IMR-90 (cell line): ENCODE results near the gene HYOU1. TPM values are rescaled to one million over a fixed set of nuclear protein-coding genes. Genes with fewer than 3 reads are reported as not detected.
A peak's percentile ranks its signal among the peaks of the same experiment; 100 is the strongest.

Experiments used
- ATAC-seq: fragments of 200-7000 bp; cut with Tn5 transposase; 2 replicates; pipeline ENCODE4 v1.9.1; 2020; ENCODE audit warnings: low read depth, mild to moderate bottlenecking, moderate library complexity
- BruUV-seq: library from RNA; stranded (reverse); fragments of 400-500 nt; replicated peaks from 2 replicates; lab custom pipeline; 2021; lab: Mats Ljungman, UMichigan
- CTCF ChIA-PET: fragments of 300-600 bp; formaldehyde crosslinking; extraction: SDS; loops from one replicate; lab custom pipeline; 2021; ENCODE audit warnings: antibody characterized with exemption; lab: Yijun Ruan, JAX
- POLR2A ChIA-PET: fragments of 300-600 bp; sonication (Branson Sonifier 250); formaldehyde crosslinking; loops from one replicate; lab custom pipeline; 2022; ENCODE audit warnings: antibody characterized with exemption; ENCODE audit not compliant: unreplicated experiment; lab: Charles Lee
- DNase-seq: peaks from one replicate; pipeline ENCODE4 v3.0.0; 2013
- H2AFZ ChIP-seq: replicated peaks from 2 replicates; pipeline ENCODE3; 2013; ENCODE audit warnings: low read length, mild to moderate bottlenecking; ENCODE audit not compliant: poor library complexity
- H2AK5ac ChIP-seq: 2 replicates; pipeline ENCODE4 v1.6.1; 2013; ENCODE audit warnings: low read depth, low read length, inconsistent platforms
- H2AK9ac ChIP-seq: replicated peaks from 2 replicates; pipeline ENCODE3; 2013; ENCODE audit warnings: mild to moderate bottlenecking, low read depth, low read length, moderate library complexity; ENCODE audit not compliant: poor library complexity
- H2BK120ac ChIP-seq: 2 replicates; pipeline ENCODE4 v1.6.1; 2013; ENCODE audit warnings: low read depth, low read length, inconsistent platforms
- H2BK15ac ChIP-seq: 3 replicates; pipeline ENCODE4 v1.6.1; 2013; ENCODE audit warnings: low read depth, low read length, inconsistent platforms
- H2BK20ac ChIP-seq: 2 replicates; pipeline ENCODE4 v1.6.1; 2013; ENCODE audit warnings: low read depth, mild to moderate bottlenecking, inconsistent platforms, low read length, moderate library complexity
- H2BK5ac ChIP-seq: 2 replicates; pipeline ENCODE4 v1.6.1; 2013; ENCODE audit warnings: mild to moderate bottlenecking, low read depth, low read length, inconsistent platforms; ENCODE audit not compliant: poor library complexity, severe bottlenecking
- H3K14ac ChIP-seq: replicated peaks from 2 replicates; pipeline ENCODE4 v1.6.1; 2013; ENCODE audit warnings: low read depth, low read length, inconsistent platforms
- H3K18ac ChIP-seq: 2 replicates; pipeline ENCODE4 v1.6.1; 2013; ENCODE audit warnings: low read depth, low read length, control low read depth
- H3K23ac ChIP-seq: 2 replicates; pipeline ENCODE4 v1.6.1; 2013; ENCODE audit warnings: low read depth, low read length, inconsistent platforms
- H3K27ac ChIP-seq: 2 replicates; pipeline ENCODE4 v1.5.1; 2013; ENCODE audit warnings: mild to moderate bottlenecking, control low read depth, low read length; ENCODE audit not compliant: insufficient read depth
- H3K27me3 ChIP-seq: 2 replicates; pipeline ENCODE4 v1.6.1; 2013; ENCODE audit warnings: low read length; ENCODE audit not compliant: control insufficient read depth, insufficient read depth
- H3K36me3 ChIP-seq: 2 replicates; pipeline ENCODE4 v1.6.1; 2013; ENCODE audit warnings: low read length, mixed read lengths; ENCODE audit not compliant: control insufficient read depth, insufficient read depth
- H3K4ac ChIP-seq: 2 replicates; pipeline ENCODE4 v1.6.1; 2013; ENCODE audit warnings: low read depth, low read length, inconsistent platforms
- H3K4me1 ChIP-seq: 2 replicates; pipeline ENCODE4 v1.6.1; 2013; ENCODE audit warnings: low read length, mixed read lengths; ENCODE audit not compliant: control insufficient read depth, insufficient read depth
- H3K4me2 ChIP-seq: 2 replicates; pipeline ENCODE4 v1.6.1; 2013; ENCODE audit warnings: low read depth, mild to moderate bottlenecking, control low read depth, low read length, moderate library complexity
- H3K4me3 ChIP-seq: 2 replicates; pipeline ENCODE4 v1.5.1; 2013; ENCODE audit warnings: low read depth, mild to moderate bottlenecking, control low read depth, low read length, moderate library complexity; ENCODE audit not compliant: insufficient read depth
- H3K56ac ChIP-seq: 2 replicates; pipeline ENCODE4 v1.6.1; 2013; ENCODE audit warnings: low read length, inconsistent platforms; ENCODE audit not compliant: insufficient read depth; ENCODE audit errors: extremely low read depth
- H3K79me1 ChIP-seq, 2 experiments: 2 replicates each; pipeline ENCODE4 v1.6.1; 2013; ENCODE audit warnings: low read length in 2 of 2, inconsistent platforms in 1 of 2, low read depth in 1 of 2
- H3K9ac ChIP-seq: 2 replicates; pipeline ENCODE4 v1.6.1; 2013; ENCODE audit warnings: low read depth, low read length, control low read depth
- H3K9me1 ChIP-seq: 2 replicates; pipeline ENCODE4 v1.6.1; 2013; ENCODE audit warnings: low read length, inconsistent platforms; ENCODE audit not compliant: insufficient read depth
- H3K9me3 ChIP-seq: 2 replicates; pipeline ENCODE4 v1.6.1; 2013; ENCODE audit warnings: low read length; ENCODE audit not compliant: control insufficient read depth, insufficient read depth
- H4K20me1 ChIP-seq: 2 replicates; pipeline ENCODE4 v1.6.1; 2013; ENCODE audit warnings: low read length, inconsistent platforms; ENCODE audit not compliant: insufficient read depth
- H4K5ac ChIP-seq: 2 replicates; pipeline ENCODE4 v1.6.1; 2013; ENCODE audit warnings: mild to moderate bottlenecking, low read depth, low read length, control low read depth
- H4K8ac ChIP-seq, 2 experiments: 2 replicates each; pipeline ENCODE4 v1.6.1; 2013; ENCODE audit warnings: low read depth in 2 of 2, low read length in 2 of 2, control low read depth in 1 of 2, inconsistent platforms in 1 of 2
- H4K91ac ChIP-seq: 2 replicates; pipeline ENCODE4 v1.6.1; 2013; ENCODE audit warnings: low read depth, low read length, inconsistent platforms; ENCODE audit not compliant: insufficient read depth
- BHLHE40 ChIP-seq: fragments of 150-350 bp; IDR thresholded peaks from 2 replicates; pipeline ENCODE4 v1.6.1; 2016; ENCODE audit warnings: mild to moderate bottlenecking, low read depth, low read length
- CEBPB ChIP-seq: IDR thresholded peaks from 2 replicates; pipeline ENCODE4 v1.6.1; 2012; ENCODE audit warnings: low read depth, low read length, improper control_type of control experiment
- CHD1 ChIP-seq: IDR thresholded peaks from 2 replicates; pipeline ENCODE4 v1.6.1; 2012; ENCODE audit warnings: low read depth, low read length, improper control_type of control experiment
- CTCF ChIP-seq: conservative IDR thresholded peaks from 2 replicates; pipeline ENCODE4 v1.5.1; 2012; ENCODE audit warnings: mild to moderate bottlenecking, low read depth, low read length, improper control_type of control experiment
- FOS ChIP-seq: fragments of 150-350 bp; IDR thresholded peaks from 2 replicates; pipeline ENCODE4 v1.6.1; 2016; ENCODE audit warnings: low read depth, low read length
- MAFK ChIP-seq: IDR thresholded peaks from 2 replicates; pipeline ENCODE4 v1.6.1; 2012; ENCODE audit warnings: low read depth, low read length, improper control_type of control experiment
- MAZ ChIP-seq: IDR thresholded peaks from 2 replicates; pipeline ENCODE4 v1.6.1; 2012; ENCODE audit warnings: low read depth, mild to moderate bottlenecking, low read length, improper control_type of control experiment, moderate library complexity, borderline replicate concordance
- MXI1 ChIP-seq: IDR thresholded peaks from 2 replicates; pipeline ENCODE4 v1.6.1; 2012; ENCODE audit warnings: low read depth, mild to moderate bottlenecking, low read length, moderate library complexity, borderline replicate concordance
- NFE2L2 ChIP-seq: fragments of 150-350 bp; IDR thresholded peaks from 2 replicates; pipeline ENCODE4 v1.6.1; 2016; ENCODE audit warnings: low read depth, mild to moderate bottlenecking, low read length
- POLR2A ChIP-seq: IDR thresholded peaks from 2 replicates; pipeline ENCODE4 v1.6.1; 2012; ENCODE audit warnings: mild to moderate bottlenecking, low read depth, low read length
- RAD21 ChIP-seq: IDR thresholded peaks from 2 replicates; pipeline ENCODE4 v1.6.1; 2012; ENCODE audit warnings: low read length, improper control_type of control experiment
- RCOR1 ChIP-seq: IDR thresholded peaks from 2 replicates; pipeline ENCODE4 v1.6.1; 2012; ENCODE audit warnings: mild to moderate bottlenecking, low read length, improper control_type of control experiment; ENCODE audit not compliant: insufficient replicate concordance
- RFX5 ChIP-seq: IDR thresholded peaks from 2 replicates; pipeline ENCODE4 v1.8.0; 2012; ENCODE audit warnings: low read depth, mild to moderate bottlenecking, low read length, moderate library complexity
- SMC3 ChIP-seq: fragments of 150-350 bp; IDR thresholded peaks from 2 replicates; pipeline ENCODE4 v1.6.1; 2016; ENCODE audit warnings: low read depth, mild to moderate bottlenecking, antibody characterized with exemption, low read length, moderate library complexity
- USF2 ChIP-seq: fragments of 150-350 bp; IDR thresholded peaks from 2 replicates; pipeline ENCODE4 v1.6.1; 2017; ENCODE audit warnings: mild to moderate bottlenecking, antibody characterized with exemption, low read length, low read depth
- WGBS, 2 experiments: methylation state at CpG; one replicate each; pipeline versions ENCODE4 v1.1.5 to v1.1.7; 2013; ENCODE audit warnings: missing lambda C conversion rate in 2 of 2; ENCODE audit not compliant: insufficient read length in 1 of 2; ENCODE audit errors: extremely low coverage in 2 of 2; 5-methylcytosine and 5-hydroxymethylcytosine counted together
- dilution Hi-C: fragments of 300-500 bp; cut with HindIII; formaldehyde crosslinking; loops from one replicate; pipeline ENCODE4 v1.14.3; 2018; ENCODE audit warnings: low sequenced_read_pairs; ENCODE audit not compliant: unreplicated experiment
- in situ Hi-C: fragments of 300-500 bp; cut with MboI; formaldehyde crosslinking; loops from 3 replicates; pipeline ENCODE4 v1.14.3; 2019; ENCODE audit warnings: low sequenced_read_pairs, inconsistent platforms, mixed read lengths
- intact Hi-C: fragments of 100-400 bp; cut with micrococcal nuclease; formaldehyde crosslinking; loops from 2 replicates; pipeline ENCODE4 v1.10.0; 2022
- polyA plus RNA-seq, 3 experiments: library from polyadenylated mRNA; depleted of rRNA; stranded (reverse); fragments of >200 nt; gene quantifications; 2 replicates each; pipeline ENCODE4 v1.2.3, GENCODE V29; 2012; ENCODE audit warnings: low replicate concordance in 1 of 3
- total RNA-seq: library from RNA; depleted of rRNA; stranded (reverse); fragments of >200 nt; gene quantifications from 2 replicates; pipeline ENCODE4 v1.2.3, GENCODE V29; 2012

Gene HYOU1
- total and polyA plus RNA-seq, 2 of the 4 experiments (the other 2 are of a cell fraction), result 117 to 181 TPM

GRCh38 chr11:119067371-119068222, 10.6 kb upstream of the HYOU1 start, which contains the start of gene VPS11:
TSS of gene VPS11 (plus strand) at chr11:119067818. CDS start at chr11:119067824, 6 bp downstream.
- peak within 1 kb of the TSS; percentile 84 for H3K23ac ChIP-seq
- no peak within 1 kb of the TSS for H2BK20ac ChIP-seq
- H3K56ac ChIP-seq, result peak within 1 kb of the TSS; percentile 90
- TSS peak; percentile 68 for BruUV-seq
- peaks cover 21 to 44% of the 10 kb centered on the region in 2 experiments for H3K79me1 ChIP-seq
- no peaks in the 10 kb centered on the region for H3K9me3 ChIP-seq
- no peaks in the 10 kb centered on the region for H3K27me3 ChIP-seq
- peak within 1 kb of the TSS; percentile 42; the same call in 1 of the 3 replicates for H2BK15ac ChIP-seq
- peak within 1 kb of the TSS; percentile 70 to 99 for H4K8ac ChIP-seq
- H3K4me2 ChIP-seq, result peak within 1 kb of the TSS; percentile 90
- dilution Hi-C loops, result no loop called here
- H3K4ac ChIP-seq, result peak within 1 kb of the TSS; percentile 82
- DNase-seq (peak; percentile 96), ATAC-seq (peak; percentile 98)
- H3K9me1 ChIP-seq, result peaks cover 6% of the 10 kb centered on the region; the same call in 1 of the 2 replicates
- H2AK5ac ChIP-seq, result peak within 1 kb of the TSS; percentile 57
- 1% methylated on average over 26 of the region's 49 CpGs; no CpG with 5 or more reads in 1 of the 2 experiments for WGBS, 2 experiments
- intact Hi-C loops, result no loop called here
- peak within 1 kb of the TSS; percentile 86 for H4K5ac ChIP-seq
- peak within 1 kb of the TSS; percentile 93 for H3K4me3 ChIP-seq
- H2AFZ ChIP-seq, result peak within 1 kb of the TSS; percentile 92
- peak within 1 kb of the TSS; percentile 67 for H3K18ac ChIP-seq
- ChIA-PET CTCF (interaction anchor here (1.1 to 1.5 kb wide), 2 partner anchors 32 to 270 kb away, joined by 5 read pairs; no protein-coding TSS in a partner anchor), POLR2A (interaction anchor here (0.6 to 1.2 kb wide), 5 partner anchors 10 to 184 kb away, joined by 3 to 5 read pairs (median 4); partner anchors contain the start of gene HMBS)
- peaks cover 14% of the 10 kb centered on the region for H3K36me3 ChIP-seq
- in situ Hi-C loops, result no loop called here
- peak within 1 kb of the TSS; percentile 46; the same call in 1 of the 2 replicates for H2BK120ac ChIP-seq
- peaks cover 7% of the 10 kb centered on the region for H3K4me1 ChIP-seq
- peak within 1 kb of the TSS; percentile 74 for H2AK9ac ChIP-seq
- H3K9ac ChIP-seq, result peak within 1 kb of the TSS; percentile 86
- peak within 1 kb of the TSS; percentile 79 for H2BK5ac ChIP-seq
- peak within 1 kb of the TSS; percentile 71 for H4K91ac ChIP-seq
- peak within 1 kb of the TSS; percentile 81 for H3K27ac ChIP-seq
- peak within 1 kb of the TSS; percentile 91 for H3K14ac ChIP-seq
- no peaks in the 10 kb centered on the region; the same call in 1 of the 2 replicates for H4K20me1 ChIP-seq
- no peak for TF ChIP-seq CEBPB
- TF ChIP-seq RAD21, result no peak
- peak; percentile 47; the same call in 1 of the 2 replicates for TF ChIP-seq POLR2A
- TF ChIP-seq MAFK, result no peak
- TF ChIP-seq CTCF, result no peak
- peak; percentile 72 for TF ChIP-seq BHLHE40
- TF ChIP-seq SMC3, result no peak
- peak; percentile 99 for TF ChIP-seq USF2
- TF ChIP-seq NFE2L2, result no peak
- TF ChIP-seq CHD1, result no peak
- no peak for TF ChIP-seq RCOR1
- no peak for TF ChIP-seq RFX5
- peak; percentile 61; the same call in 1 of the 2 replicates for TF ChIP-seq MAZ
- peak; percentile 72; the same call in 1 of the 2 replicates for TF ChIP-seq MXI1
- peak; percentile 77; the same call in 1 of the 2 replicates for TF ChIP-seq FOS
